Measurements from ENCODE around the gene TGOLN2.

Gene TGOLN2

GRCh38 chr2:85309699-85310321 lies 18.0 kb downstream of the TGOLN2 start:
- no peak for DNase-seq
- Histone ChIP-seq H3K4me1 (ENCODE audit: control insufficient read depth, insufficient read depth, low read length, poor library complexity, severe bottlenecking) (peaks cover 21% of the 10 kb centered on the region), H3K4me3 (ENCODE audit: insufficient read depth, low read depth, low read length, poor library complexity, severe bottlenecking) (peak overlapping the region; percentile 50), H3K27me3 (replicated peaks; ENCODE audit: control insufficient read depth, insufficient read depth, low read length, poor library complexity, severe bottlenecking) (no peaks in the 10 kb centered on the region), H3K27ac (ENCODE audit: insufficient read depth, low read length, poor library complexity, severe bottlenecking) (peak overlapping the region; percentile 58), H3K36me3 (ENCODE audit: control insufficient read depth, insufficient read depth, low read length) (peaks cover 7% of the 10 kb centered on the region), H3K9me3 (ENCODE audit: control insufficient read depth, low read length) (no peaks in the 10 kb centered on the region)

GRCh38 chr2:85308896-85309555 lies 18.8 kb downstream of the TGOLN2 start:
- Histone ChIP-seq H3K9me3 (ENCODE audit: control insufficient read depth, low read length) (no peaks in the 10 kb centered on the region), H3K4me1 (ENCODE audit: control insufficient read depth, insufficient read depth, low read length, poor library complexity, severe bottlenecking) (peaks cover 21% of the 10 kb centered on the region), H3K4me3 (ENCODE audit: insufficient read depth, low read depth, low read length, poor library complexity, severe bottlenecking) (peak overlapping the region; percentile 50), H3K36me3 (ENCODE audit: control insufficient read depth, insufficient read depth, low read length) (no peaks in the 10 kb centered on the region), H3K27me3 (replicated peaks; ENCODE audit: control insufficient read depth, insufficient read depth, low read length, poor library complexity, severe bottlenecking) (no peaks in the 10 kb centered on the region), H3K27ac (ENCODE audit: insufficient read depth, low read length, poor library complexity, severe bottlenecking) (peak overlapping the region; percentile 58)
- no peak for DNase-seq

- H3K9me3 ChIP-seq (ENCODE audit: control insufficient read depth, low read length) = no peaks in the 10 kb centered on the region
- no peaks in the 10 kb centered on the region for H3K27me3 ChIP-seq (replicated peaks; ENCODE audit: control insufficient read depth, insufficient read depth, low read length, poor library complexity, severe bottlenecking)
- H3K27ac ChIP-seq (ENCODE audit: insufficient read depth, low read length, poor library complexity, severe bottlenecking) = no peak overlapping the region
- DNase-seq = no peak
- peaks cover 21% of the 10 kb centered on the region for H3K4me1 ChIP-seq (ENCODE audit: control insufficient read depth, insufficient read depth, low read length, poor library complexity, severe bottlenecking)
- no peak overlapping the region for H3K4me3 ChIP-seq (ENCODE audit: insufficient read depth, low read depth, low read length, poor library complexity, severe bottlenecking)
- H3K36me3 ChIP-seq (ENCODE audit: control insufficient read depth, insufficient read depth, low read length) = no peaks in the 10 kb centered on the region
These were observed 19.6 kb downstream of the TGOLN2 start for GRCh38 chr2:85308201-85308600.

GRCh38 chr2:85307527-85307897 lies 20.3 kb downstream of the TGOLN2 start:
- H3K9me3 ChIP-seq (ENCODE audit: control insufficient read depth, low read length) = no peaks in the 10 kb centered on the region
- H3K4me3 ChIP-seq (ENCODE audit: insufficient read depth, low read depth, low read length, poor library complexity, severe bottlenecking) = no peak overlapping the region
- no peaks in the 10 kb centered on the region for H3K27me3 ChIP-seq (replicated peaks; ENCODE audit: control insufficient read depth, insufficient read depth, low read length, poor library complexity, severe bottlenecking)
- peak overlapping the region; percentile 25 for H3K27ac ChIP-seq (ENCODE audit: insufficient read depth, low read length, poor library complexity, severe bottlenecking)
- no peaks in the 10 kb centered on the region for H3K36me3 ChIP-seq (ENCODE audit: control insufficient read depth, insufficient read depth, low read length)
- no peak for DNase-seq
- H3K4me1 ChIP-seq (ENCODE audit: control insufficient read depth, insufficient read depth, low read length, poor library complexity, severe bottlenecking) = peaks cover 21% of the 10 kb centered on the region

GRCh38 chr2:85303780-85304531 lies 23.8 kb downstream of the TGOLN2 start:
- peaks cover 7% of the 10 kb centered on the region for H3K4me1 ChIP-seq (ENCODE audit: control insufficient read depth, insufficient read depth, low read length, poor library complexity, severe bottlenecking)
- no peaks in the 10 kb centered on the region for H3K36me3 ChIP-seq (ENCODE audit: control insufficient read depth, insufficient read depth, low read length)
- H3K27ac ChIP-seq (ENCODE audit: insufficient read depth, low read length, poor library complexity, severe bottlenecking) = no peak overlapping the region
- H3K9me3 ChIP-seq (ENCODE audit: control insufficient read depth, low read length) = no peaks in the 10 kb centered on the region
- H3K4me3 ChIP-seq (ENCODE audit: insufficient read depth, low read depth, low read length, poor library complexity, severe bottlenecking) = no peak overlapping the region
- H3K27me3 ChIP-seq (replicated peaks; ENCODE audit: control insufficient read depth, insufficient read depth, low read length, poor library complexity, severe bottlenecking) = no peaks in the 10 kb centered on the region
- no peak for DNase-seq

GRCh38 chr2:85302121-85302520 lies 25.7 kb downstream of the TGOLN2 start:
- no peak overlapping the region for H3K4me3 ChIP-seq (ENCODE audit: insufficient read depth, low read depth, low read length, poor library complexity, severe bottlenecking)
- H3K27ac ChIP-seq (ENCODE audit: insufficient read depth, low read length, poor library complexity, severe bottlenecking) = no peak overlapping the region
- no peaks in the 10 kb centered on the region for H3K36me3 ChIP-seq (ENCODE audit: control insufficient read depth, insufficient read depth, low read length)
- no peaks in the 10 kb centered on the region for H3K27me3 ChIP-seq (replicated peaks; ENCODE audit: control insufficient read depth, insufficient read depth, low read length, poor library complexity, severe bottlenecking)
- DNase-seq = no peak
- H3K4me1 ChIP-seq (ENCODE audit: control insufficient read depth, insufficient read depth, low read length, poor library complexity, severe bottlenecking) = no peaks in the 10 kb centered on the region
- H3K9me3 ChIP-seq (ENCODE audit: control insufficient read depth, low read length) = no peaks in the 10 kb centered on the region

GRCh38 chr2:85291425-85292023 lies 36.3 kb downstream of the TGOLN2 start:
- peak overlapping the region; percentile 30 for H3K27ac ChIP-seq (ENCODE audit: insufficient read depth, low read length, poor library complexity, severe bottlenecking)
- peak overlapping the region; percentile 7 for H3K4me3 ChIP-seq (ENCODE audit: insufficient read depth, low read depth, low read length, poor library complexity, severe bottlenecking)
- peaks cover 2% of the 10 kb centered on the region for H3K4me1 ChIP-seq (ENCODE audit: control insufficient read depth, insufficient read depth, low read length, poor library complexity, severe bottlenecking)
- no peaks in the 10 kb centered on the region for H3K27me3 ChIP-seq (replicated peaks; ENCODE audit: control insufficient read depth, insufficient read depth, low read length, poor library complexity, severe bottlenecking)
- DNase-seq = no peak
- no peaks in the 10 kb centered on the region for H3K36me3 ChIP-seq (ENCODE audit: control insufficient read depth, insufficient read depth, low read length)
- no peaks in the 10 kb centered on the region for H3K9me3 ChIP-seq (ENCODE audit: control insufficient read depth, low read length)

- DNase-seq = no peak
These were observed 39.5 kb downstream of the TGOLN2 start for GRCh38 chr2:85288244-85288725.

GRCh38 chr2:85287721-85288120 lies 40.1 kb downstream of the TGOLN2 start:
- H3K9me3 ChIP-seq (ENCODE audit: control insufficient read depth, low read length) = no peaks in the 10 kb centered on the region
- DNase-seq = no peak
- peaks cover 2% of the 10 kb centered on the region for H3K4me1 ChIP-seq (ENCODE audit: control insufficient read depth, insufficient read depth, low read length, poor library complexity, severe bottlenecking)
- no peaks in the 10 kb centered on the region for H3K36me3 ChIP-seq (ENCODE audit: control insufficient read depth, insufficient read depth, low read length)
- H3K27ac ChIP-seq (ENCODE audit: insufficient read depth, low read length, poor library complexity, severe bottlenecking) = no peak overlapping the region
- no peak overlapping the region for H3K4me3 ChIP-seq (ENCODE audit: insufficient read depth, low read depth, low read length, poor library complexity, severe bottlenecking)
- H3K27me3 ChIP-seq (replicated peaks; ENCODE audit: control insufficient read depth, insufficient read depth, low read length, poor library complexity, severe bottlenecking) = no peaks in the 10 kb centered on the region

More at GRCh38 chr2:85288244-85288725, 39.5 kb downstream of the TGOLN2 start:
- Histone ChIP-seq H3K27me3 (replicated peaks; ENCODE audit: control insufficient read depth, insufficient read depth, low read length, poor library complexity, severe bottlenecking) (no peaks in the 10 kb centered on the region), H3K4me1 (ENCODE audit: control insufficient read depth, insufficient read depth, low read length, poor library complexity, severe bottlenecking) (peaks cover 2% of the 10 kb centered on the region), H3K4me3 (ENCODE audit: insufficient read depth, low read depth, low read length, poor library complexity, severe bottlenecking) (no peak overlapping the region), H3K9me3 (ENCODE audit: control insufficient read depth, low read length) (no peaks in the 10 kb centered on the region), H3K27ac (ENCODE audit: insufficient read depth, low read length, poor library complexity, severe bottlenecking) (no peak overlapping the region), H3K36me3 (ENCODE audit: control insufficient read depth, insufficient read depth, low read length) (no peaks in the 10 kb centered on the region)
